ENCODE data around the gene GSTM3.

DNA sequence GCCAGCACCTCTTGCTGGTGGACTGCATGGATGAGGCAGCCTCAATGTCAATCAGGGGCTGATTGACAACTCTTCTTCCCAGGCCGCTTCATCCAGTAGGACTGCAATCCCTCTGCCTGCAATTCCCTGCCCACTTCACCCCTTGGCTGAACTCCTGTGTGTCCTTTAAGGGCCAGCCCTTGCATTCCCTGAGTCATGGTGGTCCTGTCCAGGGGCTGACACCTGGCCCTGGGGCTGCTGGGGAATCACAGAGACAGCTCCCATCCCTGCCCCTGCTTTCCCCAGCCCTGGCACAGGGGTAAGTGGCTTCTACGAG, 27.5 kb upstream of the GSTM3 start:
- TF ChIP-seq POLR2A (IDR thresholded peaks at IDR 0.05), result no peak
- TF ChIP-seq, protein P1, sequence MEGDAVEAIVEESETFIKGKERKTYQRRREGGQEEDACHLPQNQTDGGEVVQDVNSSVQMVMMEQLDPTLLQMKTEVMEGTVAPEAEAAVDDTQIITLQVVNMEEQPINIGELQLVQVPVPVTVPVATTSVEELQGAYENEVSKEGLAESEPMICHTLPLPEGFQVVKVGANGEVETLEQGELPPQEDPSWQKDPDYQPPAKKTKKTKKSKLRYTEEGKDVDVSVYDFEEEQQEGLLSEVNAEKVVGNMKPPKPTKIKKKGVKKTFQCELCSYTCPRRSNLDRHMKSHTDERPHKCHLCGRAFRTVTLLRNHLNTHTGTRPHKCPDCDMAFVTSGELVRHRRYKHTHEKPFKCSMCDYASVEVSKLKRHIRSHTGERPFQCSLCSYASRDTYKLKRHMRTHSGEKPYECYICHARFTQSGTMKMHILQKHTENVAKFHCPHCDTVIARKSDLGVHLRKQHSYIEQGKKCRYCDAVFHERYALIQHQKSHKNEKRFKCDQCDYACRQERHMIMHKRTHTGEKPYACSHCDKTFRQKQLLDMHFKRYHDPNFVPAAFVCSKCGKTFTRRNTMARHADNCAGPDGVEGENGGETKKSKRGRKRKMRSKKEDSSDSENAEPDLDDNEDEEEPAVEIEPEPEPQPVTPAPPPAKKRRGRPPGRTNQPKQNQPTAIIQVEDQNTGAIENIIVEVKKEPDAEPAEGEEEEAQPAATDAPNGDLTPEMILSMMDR (IDR thresholded peaks at IDR 0.05), result no peak
